GM12878 (cell line): ENCODE data around the gene CAPN10. TPM values are rescaled to one million over a fixed set of nuclear protein-coding genes. Genes with fewer than 3 reads are reported as not detected.

Source experiments
- ATAC-seq: fragments of 200-7000 bp; cut with Tn5 transposase; 3 replicates; pipeline ENCODE4 v1.9.1; 2020; ENCODE audit warnings: mild to moderate bottlenecking, moderate library complexity
- BruUV-seq: library from RNA; stranded (reverse); fragments of 400-500 nt; replicated peaks from 2 replicates; lab custom pipeline; 2021; lab: Mats Ljungman, UMichigan
- CTCF ChIA-PET: fragments of 300-600 bp; sonication (Branson Sonifier 250); formaldehyde crosslinking; extraction: SDS; loops from one replicate; lab custom pipeline; 2021; ENCODE audit warnings: inconsistent platforms; lab: Yijun Ruan, JAX
- POLR2A ChIA-PET: fragments of 350-600 bp; formaldehyde crosslinking; extraction: SDS; loops from one replicate; lab custom pipeline; 2021; ENCODE audit warnings: inconsistent platforms; lab: Charles Lee
- RAD21 ChIA-PET: fragments of 300-600 bp; sonication (Branson Sonifier 250); formaldehyde crosslinking; loops from one replicate; lab custom pipeline; 2023; ENCODE audit warnings: antibody characterized with exemption; ENCODE audit not compliant: unreplicated experiment; lab: Charles Lee
- SMC1A ChIA-PET: fragments of 300-600 bp; sonication (Branson Sonifier 250); formaldehyde crosslinking; loops from one replicate; lab custom pipeline; 2023; ENCODE audit not compliant: unreplicated experiment, uncharacterized antibody; lab: Charles Lee
- DNase-seq: peaks from one replicate; pipeline ENCODE4 v3.0.0-alpha.2; 2011; ENCODE audit warnings: low read depth, low spot score
- FAIRE-seq: peaks from 3 replicates; lab custom pipeline; 2011; peaks lifted over from hg19 to GRCh38; lab: Jason Lieb, UNC
- H2AFZ ChIP-seq: 2 replicates; pipeline ENCODE4 v1.6.0; 2011; ENCODE audit warnings: low read depth, low read length, control low read depth; ENCODE audit not compliant: control insufficient read depth
- H3K27ac ChIP-seq: 2 replicates; pipeline ENCODE4 v1.5.1; 2011; ENCODE audit warnings: control low read depth; ENCODE audit not compliant: control insufficient read depth, insufficient read depth
- H3K27me3 ChIP-seq, 2 experiments: replicated peaks in 1 of 2; 2 replicates each; pipeline versions ENCODE4 v1.6.0 to v1.6.1; 2011; ENCODE audit warnings: low read length in 1 of 2; ENCODE audit not compliant: control insufficient read depth in 2 of 2, insufficient read depth in 2 of 2
- H3K36me3 ChIP-seq, 2 experiments: 2 replicates each; pipeline ENCODE4 v1.5.1; 2011; ENCODE audit warnings: low read length in 1 of 2; ENCODE audit not compliant: control insufficient read depth in 2 of 2, insufficient read depth in 2 of 2
- H3K4me1 ChIP-seq: 2 replicates; pipeline ENCODE4 v1.6.1; 2011; ENCODE audit warnings: mild to moderate bottlenecking, low read length, moderate library complexity, mixed read lengths; ENCODE audit not compliant: control insufficient read depth, insufficient read depth
- H3K4me2 ChIP-seq: 2 replicates; pipeline ENCODE4 v1.6.0; 2011; ENCODE audit warnings: control low read depth; ENCODE audit not compliant: control insufficient read depth, insufficient read depth
- H3K4me3 ChIP-seq: fragments of 200-600 bp; sonication (generic); 2 replicates; pipeline ENCODE4 v1.5.1; 2016
- H3K79me2 ChIP-seq: 2 replicates; pipeline ENCODE4 v1.6.0; 2011; ENCODE audit warnings: low read length; ENCODE audit not compliant: control insufficient read depth, insufficient read depth
- H3K9ac ChIP-seq: 2 replicates; pipeline ENCODE4 v1.8.0; 2011; ENCODE audit warnings: low read length, control low read depth, mixed read lengths; ENCODE audit not compliant: control insufficient read depth, insufficient read depth
- H3K9me3 ChIP-seq: replicated peaks from 3 replicates; pipeline ENCODE4 v1.5.1; 2011; ENCODE audit warnings: mild to moderate bottlenecking, low read length; ENCODE audit not compliant: control insufficient read depth, insufficient read depth
- H4K20me1 ChIP-seq: 2 replicates; pipeline ENCODE4 v1.6.0; 2011; ENCODE audit not compliant: control insufficient read depth, insufficient read depth
- BCLAF1 ChIP-seq: fragments of 450-650 bp; IDR thresholded peaks from 2 replicates; pipeline ENCODE4 v1.6.1; 2017; ENCODE audit warnings: antibody characterized with exemption, mild to moderate bottlenecking, moderate library complexity
- CBFB ChIP-seq: IDR thresholded peaks from 2 replicates; pipeline ENCODE4 v1.6.1; 2016; ENCODE audit warnings: antibody characterized with exemption, low read depth
- ELK1 ChIP-seq: IDR thresholded peaks from 2 replicates; pipeline ENCODE4 v1.6.1; 2012; ENCODE audit warnings: low read depth, low read length, improper control_type of control experiment
- EZH2 ChIP-seq: IDR thresholded peaks from 2 replicates; pipeline ENCODE4 v1.6.1; 2012; ENCODE audit warnings: low read depth, mild to moderate bottlenecking, control low read depth, inconsistent platforms, low read length, borderline replicate concordance; ENCODE audit not compliant: control insufficient read depth
- HDAC6 ChIP-seq: fragments of 200-600 bp; sonication (generic); IDR thresholded peaks from one replicate; pipeline ENCODE4 v1.8.0; 2017; ENCODE audit warnings: antibody characterized with exemption; ENCODE audit not compliant: unreplicated experiment
- NFYB ChIP-seq: IDR thresholded peaks from 2 replicates; pipeline ENCODE4 v1.6.1; 2011; ENCODE audit warnings: low read depth, mild to moderate bottlenecking, low read length, improper control_type of control experiment, moderate library complexity; ENCODE audit not compliant: insufficient read depth
- ZNF384 ChIP-seq: IDR thresholded peaks from 2 replicates; pipeline ENCODE4 v1.6.1; 2012; ENCODE audit warnings: low read depth, mild to moderate bottlenecking, low read length, improper control_type of control experiment, borderline replicate concordance
- ZNF687 ChIP-seq: fragments of 450-650 bp; IDR thresholded peaks from 2 replicates; pipeline ENCODE4 v1.6.1; 2017; ENCODE audit warnings: mild to moderate bottlenecking, moderate library complexity
- WGBS: methylation state at CpG from one replicate; pipeline ENCODE4 v1.1.6; 2016; ENCODE audit warnings: low lambda C conversion rate; ENCODE audit not compliant: insufficient replicate concordance, insufficient coverage; ENCODE audit errors: missing lambda C conversion rate; 5-methylcytosine and 5-hydroxymethylcytosine counted together
- in situ Hi-C: fragments of 300-500 bp; cut with MboI; formaldehyde crosslinking; loops from 9 replicates; pipeline ENCODE4 v1.14.3; 2018; ENCODE audit warnings: mixed read lengths
- intact Hi-C: fragments of 100-400 bp; cut with micrococcal nuclease; formaldehyde crosslinking; loops from one replicate; pipeline ENCODE4 v1.14.2; 2022; ENCODE audit not compliant: unreplicated experiment
- polyA plus RNA-seq, 11 experiments: library from polyadenylated mRNA; depleted of rRNA in 4 of 11; unstranded in 6 of 11; stranded (reverse) in 5 of 11; fragments of >200 nt; fragmentation: Nextera tagmentation in 4 of 11; fragmentation: Illumina TruSeq in 1 of 11; extraction: Ambion mirVana in 4 of 11; extraction: Trizol in 1 of 11; gene quantifications; 1 replicate in 1 of 11; 2 replicates in 10 of 11; pipeline versions ENCODE4 v1.2.1 to v1.2.3, GENCODE V29; 2011 to 2016; ENCODE audit warnings: inconsistent platforms in 2 of 11, missing spikeins in 2 of 11, low read depth in 1 of 11
- total RNA-seq, 4 experiments: library from RNA; depleted of rRNA in 3 of 4; stranded (reverse); fragments of >200 nt in 3 of 4; fragmentation: Illumina TruSeq in 1 of 4; extraction: Trizol in 1 of 4; gene quantifications; 2 replicates each; pipeline versions ENCODE4 v1.2.1 to v1.2.3, GENCODE V29; 2013 to 2021
- TF ChIP-seq, protein P1 (sequence below): IDR thresholded peaks from 2 replicates; pipeline ENCODE4 v1.6.1; 2011; ENCODE audit warnings: low read depth, low read length, improper control_type of control experiment, borderline replicate concordance
- TF ChIP-seq, protein P2 (sequence below): fragments of 450-650 bp; IDR thresholded peaks from 2 replicates; pipeline ENCODE4 v1.6.1; 2017; ENCODE audit warnings: mild to moderate bottlenecking

Gene CAPN10
- total and polyA plus RNA-seq, 10 of the 15 experiments (the other 5 are each of a cell fraction or from before 2014, with no cell fraction given): 0.37 to 40.6 (median 17.5) TPM

DNA sequence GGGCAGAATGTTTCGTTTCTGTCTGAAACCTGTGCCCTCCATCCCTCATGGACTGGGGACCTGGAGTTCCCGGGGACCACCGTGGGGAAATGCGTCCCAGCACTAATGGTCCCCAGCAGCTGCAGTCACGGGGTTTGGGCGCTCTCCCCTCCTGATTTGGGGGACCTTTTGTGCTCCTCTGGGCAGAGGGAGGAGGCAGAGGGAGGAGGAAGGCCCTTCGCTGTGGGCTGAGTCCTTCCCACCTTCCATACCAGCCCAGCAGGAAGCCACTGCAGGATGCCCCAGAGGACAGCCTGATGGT is 41.9 kb downstream of the CAPN10 start:
- Histone ChIP-seq H3K9me3 (no peaks in the 10 kb centered on the region; the same call in 2 of the 3 replicates), H3K27me3 (no peaks in the 10 kb centered on the region), H2AFZ (no peak overlapping the region), H3K36me3 (no peaks in the 10 kb centered on the region), H3K9ac (no peak overlapping the region), H3K4me3 (no peak overlapping the region), H3K79me2 (no peaks in the 10 kb centered on the region), H3K4me1 (peaks cover 19% of the 10 kb centered on the region), H3K4me2 (no peak overlapping the region), H3K27ac (no peak overlapping the region), H4K20me1 (no peaks in the 10 kb centered on the region)
- CTCF ChIA-PET: interaction anchor here (1.0 kb wide), 1 partner anchor 114 kb away, joined by 3 read pairs; no protein-coding TSS in a partner anchor
- DNase-seq: no peak
- RAD21 ChIA-PET: no interaction called here
- ATAC-seq: no peak
- FAIRE-seq: no peak
- WGBS: 61% methylated on average over 7 of the region's 7 CpGs
- SMC1A ChIA-PET: no interaction called here
- POLR2A ChIA-PET: no interaction called here
- intact Hi-C loops (no loop called here), in situ Hi-C loops (no loop called here)
- BruUV-seq: no TSS peak
- TF ChIP-seq ELK1: no peak
- no peak for TF ChIP-seq ZNF384
- TF ChIP-seq ZNF687: no peak
- TF ChIP-seq, protein P1, sequence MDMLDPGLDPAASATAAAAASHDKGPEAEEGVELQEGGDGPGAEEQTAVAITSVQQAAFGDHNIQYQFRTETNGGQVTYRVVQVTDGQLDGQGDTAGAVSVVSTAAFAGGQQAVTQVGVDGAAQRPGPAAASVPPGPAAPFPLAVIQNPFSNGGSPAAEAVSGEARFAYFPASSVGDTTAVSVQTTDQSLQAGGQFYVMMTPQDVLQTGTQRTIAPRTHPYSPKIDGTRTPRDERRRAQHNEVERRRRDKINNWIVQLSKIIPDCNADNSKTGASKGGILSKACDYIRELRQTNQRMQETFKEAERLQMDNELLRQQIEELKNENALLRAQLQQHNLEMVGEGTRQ: no peak
- no peak for TF ChIP-seq NFYB
- TF ChIP-seq, protein P2, sequence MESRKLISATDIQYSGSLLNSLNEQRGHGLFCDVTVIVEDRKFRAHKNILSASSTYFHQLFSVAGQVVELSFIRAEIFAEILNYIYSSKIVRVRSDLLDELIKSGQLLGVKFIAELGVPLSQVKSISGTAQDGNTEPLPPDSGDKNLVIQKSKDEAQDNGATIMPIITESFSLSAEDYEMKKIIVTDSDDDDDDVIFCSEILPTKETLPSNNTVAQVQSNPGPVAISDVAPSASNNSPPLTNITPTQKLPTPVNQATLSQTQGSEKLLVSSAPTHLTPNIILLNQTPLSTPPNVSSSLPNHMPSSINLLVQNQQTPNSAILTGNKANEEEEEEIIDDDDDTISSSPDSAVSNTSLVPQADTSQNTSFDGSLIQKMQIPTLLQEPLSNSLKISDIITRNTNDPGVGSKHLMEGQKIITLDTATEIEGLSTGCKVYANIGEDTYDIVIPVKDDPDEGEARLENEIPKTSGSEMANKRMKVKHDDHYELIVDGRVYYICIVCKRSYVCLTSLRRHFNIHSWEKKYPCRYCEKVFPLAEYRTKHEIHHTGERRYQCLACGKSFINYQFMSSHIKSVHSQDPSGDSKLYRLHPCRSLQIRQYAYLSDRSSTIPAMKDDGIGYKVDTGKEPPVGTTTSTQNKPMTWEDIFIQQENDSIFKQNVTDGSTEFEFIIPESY: no peak
- no peak for TF ChIP-seq CBFB
- no peak for TF ChIP-seq BCLAF1
- TF ChIP-seq EZH2: no peak
- TF ChIP-seq HDAC6: no peak
